Activated CD8-positive, alpha-beta memory T cell treated with anti-CD3 and anti-CD28 coated beads, Interleukin-2, amount 50 U/mL, for 4 hours (primary cell): ENCODE data around the gene SLF2.

Source experiments
- DNase-seq: peaks from one replicate; pipeline ENCODE4 v3.0.0-alpha.2; 2020

The SLF2 gene

GRCh38 chr10:100912605-100913469, at the start of gene SLF2:
TSS of gene SLF2 (plus strand) at chr10:100912963. CDS start at chr10:100913111, 148 bp downstream.
- DNase-seq: peak; percentile 90

GRCh38 chr10:100863433-100863832, 49.3 kb upstream of the SLF2 start:
- DNase-seq: no peak

GRCh38 chr10:100864036-100864885, 48.5 kb upstream of the SLF2 start:
- DNase-seq: no peak

GRCh38 chr10:100864978-100865377, 47.8 kb upstream of the SLF2 start:
- DNase-seq: no peak

- no peak for DNase-seq
Observed at GRCh38 chr10:100866010-100866409, 46.8 kb upstream of the SLF2 start.

GRCh38 chr10:100866575-100867098, 46.1 kb upstream of the SLF2 start:
- DNase-seq: no peak

GRCh38 chr10:100867261-100867963, 45.4 kb upstream of the SLF2 start:
- no peak for DNase-seq

GRCh38 chr10:100868382-100868781, 44.4 kb upstream of the SLF2 start:
- no peak for DNase-seq

GRCh38 chr10:100869399-100869798, 43.4 kb upstream of the SLF2 start:
- no peak for DNase-seq

GRCh38 chr10:100872034-100872791, 40.5 kb upstream of the SLF2 start:
- peak; percentile 48 for DNase-seq

GRCh38 chr10:100873146-100873826, 39.5 kb upstream of the SLF2 start:
- DNase-seq: no peak

GRCh38 chr10:100873827-100874326, 38.9 kb upstream of the SLF2 start:
- DNase-seq: no peak

GRCh38 chr10:100874702-100875483, 37.9 kb upstream of the SLF2 start:
- DNase-seq: no peak

- no peak for DNase-seq
Observed at GRCh38 chr10:100875484-100876166, 37.1 kb upstream of the SLF2 start.

- DNase-seq: no peak
Observed at GRCh38 chr10:100876585-100877460, 35.9 kb upstream of the SLF2 start.

GRCh38 chr10:100877461-100877850, 35.3 kb upstream of the SLF2 start:
- DNase-seq: no peak

GRCh38 chr10:100878291-100878910, 34.4 kb upstream of the SLF2 start:
- DNase-seq: no peak

GRCh38 chr10:100879741-100880360, 32.9 kb upstream of the SLF2 start:
- no peak for DNase-seq
